Measurements from ENCODE around the gene RIPK3.
"Not testable (repeated sequence)": the region's sequence is repeated elsewhere in the genome, so short reads cannot be mapped to it uniquely, and the experiment has no call there.

RIPK3 gene

GRCh38 chr14:24364841-24365240 lies 25.1 kb upstream of the RIPK3 start:
- H3K27ac ChIP-seq, result no peak overlapping the region
- TF ChIP-seq CTCF (conservative IDR thresholded peaks at IDR 0.05) (no peak), ZFX (IDR thresholded peaks at IDR 0.05) (no peak)

GRCh38 chr14:24363401-24363800 lies 23.6 kb upstream of the RIPK3 start:
- no peak for TF ChIP-seq ZFX (IDR thresholded peaks at IDR 0.05)
- TF ChIP-seq CTCF (conservative IDR thresholded peaks at IDR 0.05), result no peak
- no peak overlapping the region for H3K27ac ChIP-seq

- no peak for TF ChIP-seq CTCF (conservative IDR thresholded peaks at IDR 0.05)
- TF ChIP-seq ZFX (IDR thresholded peaks at IDR 0.05), result no peak
- no peak overlapping the region for H3K27ac ChIP-seq
These were observed 22.6 kb upstream of the RIPK3 start for GRCh38 chr14:24362241-24362960.

GRCh38 chr14:24361326-24361725 lies 21.5 kb upstream of the RIPK3 start:
- no peak overlapping the region for H3K27ac ChIP-seq
- no peak for TF ChIP-seq CTCF (conservative IDR thresholded peaks at IDR 0.05)
- TF ChIP-seq ZFX (IDR thresholded peaks at IDR 0.05), result no peak

- TF ChIP-seq ZFX (IDR thresholded peaks at IDR 0.05), result no peak
- TF ChIP-seq CTCF (conservative IDR thresholded peaks at IDR 0.05), result no peak
- no peak overlapping the region for H3K27ac ChIP-seq
These were observed 20.5 kb upstream of the RIPK3 start for GRCh38 chr14:24360281-24360680.

GRCh38 chr14:24356208-24356607 lies 16.4 kb upstream of the RIPK3 start:
- TF ChIP-seq CTCF (conservative IDR thresholded peaks at IDR 0.05), result no peak
- no peak for TF ChIP-seq ZFX (IDR thresholded peaks at IDR 0.05)
- H3K27ac ChIP-seq, result no peak overlapping the region

- no peak overlapping the region for H3K27ac ChIP-seq
- TF ChIP-seq ZFX (IDR thresholded peaks at IDR 0.05) (no peak), CTCF (conservative IDR thresholded peaks at IDR 0.05) (no peak)
These were observed 15.2 kb upstream of the RIPK3 start for GRCh38 chr14:24355009-24355408.

- H3K27ac ChIP-seq, result not testable (repeated sequence)
These were observed 14.7 kb upstream of the RIPK3 start for GRCh38 chr14:24354482-24354825.

All from C4-2B (cell line).